Mononuclear cell (primary cell): ENCODE data around the gene SLC1A6. TPM values are rescaled to one million over a fixed set of nuclear protein-coding genes. Genes with fewer than 3 reads are reported as not detected.

Experiments
- H3K27me3 ChIP-seq: 2 replicates; pipeline ENCODE4 v1.6.0; 2011; ENCODE audit warnings: low read length, control low read depth; ENCODE audit not compliant: insufficient read depth
- H3K4me1 ChIP-seq: 2 replicates; pipeline ENCODE4 v1.5.1; 2011; ENCODE audit warnings: mild to moderate bottlenecking, low read length, control low read depth; ENCODE audit not compliant: insufficient read depth
- H3K4me3 ChIP-seq: 2 replicates; pipeline ENCODE4 v1.5.1; 2011; ENCODE audit warnings: mild to moderate bottlenecking, low read length, moderate library complexity
- H3K9me3 ChIP-seq: 2 replicates; pipeline ENCODE4 v1.5.1; 2011; ENCODE audit warnings: low read depth, mild to moderate bottlenecking, control low read depth, low read length
- total RNA-seq: library from RNA; depleted of rRNA; stranded (reverse); fragments of >200 nt; gene quantifications from one replicate; pipeline ENCODE4 v1.2.3, GENCODE V29; 2012

Gene SLC1A6
- total RNA-seq, 1 donor, result 0.10 TPM

- H3K4me1 ChIP-seq, result peaks cover 21% of the 10 kb centered on the region
- no peak overlapping the region for H3K4me3 ChIP-seq
- no peaks in the 10 kb centered on the region for H3K27me3 ChIP-seq
- no peaks in the 10 kb centered on the region for H3K9me3 ChIP-seq
Observed at GRCh38 chr19:14940266-14940665, 39.4 kb downstream of the SLC1A6 start.

GRCh38 chr19:14933506-14933905 is 46.2 kb downstream of the SLC1A6 start:
- no peaks in the 10 kb centered on the region for H3K9me3 ChIP-seq
- H3K27me3 ChIP-seq, result peaks cover 2% of the 10 kb centered on the region
- H3K4me1 ChIP-seq, result no peaks in the 10 kb centered on the region
- no peak overlapping the region for H3K4me3 ChIP-seq

GRCh38 chr19:14916848-14917247 is 62.8 kb downstream of the SLC1A6 start:
- Histone ChIP-seq H3K27me3 (no peaks in the 10 kb centered on the region), H3K4me3 (no peak overlapping the region), H3K4me1 (no peaks in the 10 kb centered on the region), H3K9me3 (no peaks in the 10 kb centered on the region)

- Histone ChIP-seq H3K9me3 (no peaks in the 10 kb centered on the region), H3K4me3 (no peak overlapping the region), H3K27me3 (no peaks in the 10 kb centered on the region), H3K4me1 (no peaks in the 10 kb centered on the region)
Observed at GRCh38 chr19:14915116-14915515, 64.5 kb downstream of the SLC1A6 start.

DNA sequence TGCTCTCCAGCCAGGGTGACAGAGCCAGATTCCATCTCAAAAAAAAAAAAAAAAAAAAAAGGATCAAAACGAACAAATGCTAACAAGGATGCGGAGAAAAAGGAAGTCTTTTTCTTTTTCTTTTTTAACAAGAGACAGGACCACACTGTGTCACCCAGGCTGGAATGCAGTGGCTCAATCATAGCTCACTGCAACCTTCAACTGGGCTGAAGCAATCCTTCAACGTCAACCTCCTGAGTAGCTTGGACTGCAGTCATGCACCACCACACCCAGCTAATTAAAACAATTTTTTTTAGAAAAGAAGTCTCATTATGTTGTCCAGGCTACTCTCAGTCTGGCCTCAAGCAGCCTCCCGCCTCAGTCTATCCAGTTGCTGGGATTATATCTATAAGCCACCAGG is 73.0 kb downstream of the SLC1A6 start:
- no peaks in the 10 kb centered on the region for H3K4me1 ChIP-seq
- H3K27me3 ChIP-seq, result peaks cover 2% of the 10 kb centered on the region
- H3K9me3 ChIP-seq, result no peaks in the 10 kb centered on the region

DNA sequence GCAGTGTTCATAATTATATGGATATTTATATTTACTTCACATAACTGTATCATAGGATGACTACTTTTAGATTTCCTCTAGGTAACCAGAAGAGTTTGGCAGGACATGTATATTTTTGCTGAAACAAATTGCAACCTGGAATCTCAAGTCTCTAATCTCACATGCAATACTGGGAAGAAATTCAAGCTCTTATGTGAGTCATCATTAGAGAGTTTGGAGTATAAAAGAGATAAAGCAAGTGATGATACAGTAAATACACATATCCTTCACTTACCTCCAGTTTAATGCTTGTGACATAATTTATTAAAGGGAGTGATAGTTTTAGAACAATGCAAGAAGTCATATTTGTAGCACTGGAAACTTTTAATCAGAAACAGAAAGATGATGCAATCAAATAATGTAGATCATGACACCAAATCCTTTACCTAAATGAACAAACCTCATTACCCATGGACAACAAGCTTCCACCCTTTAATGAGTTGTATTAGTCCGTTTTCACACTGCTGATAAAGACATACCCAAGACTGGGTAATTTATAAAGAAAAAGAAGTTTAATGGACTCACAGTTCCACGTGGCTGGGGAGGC is 77.9 kb downstream of the SLC1A6 start:
- Histone ChIP-seq H3K27me3 (peaks cover 2% of the 10 kb centered on the region), H3K4me3 (no peak overlapping the region), H3K4me1 (no peaks in the 10 kb centered on the region), H3K9me3 (no peaks in the 10 kb centered on the region)

More for the DNA sequence above, 73.0 kb downstream of the SLC1A6 start:
- no peak overlapping the region for H3K4me3 ChIP-seq

Other genes starting within 250 kb of the SLC1A6 start
- gene ADGRE2, start 201.3 kb downstream of the SLC1A6 start, total RNA-seq, result 22.7 TPM
- gene OR7A5, start 144.7 kb downstream of the SLC1A6 start, total RNA-seq, result 0.10 TPM
- gene OR7C1, start 144.7 kb downstream of the SLC1A6 start, total RNA-seq, result not detected
- gene OR7A10, start 130.9 kb downstream of the SLC1A6 start, total RNA-seq, result not detected
- not detected for gene OR7A17, start 93.7 kb downstream of the SLC1A6 start, total RNA-seq
- gene OR7C2, start 38.4 kb downstream of the SLC1A6 start, total RNA-seq, result not detected
- not detected for gene CASP14, start 69.6 kb upstream of the SLC1A6 start, total RNA-seq
- gene OR1I1, start 102.3 kb upstream of the SLC1A6 start, total RNA-seq, result not detected
- gene SYDE1, start 127.5 kb upstream of the SLC1A6 start, total RNA-seq, result not detected
- 0.31 TPM for gene NOTCH3, start 221.1 kb upstream of the SLC1A6 start, total RNA-seq